Neural cell (in vitro differentiated cells): ENCODE data around the gene TRAM1L1.

ENCODE experiments used
- EP300 ChIP-seq: fragments of 450-650 bp; conservative IDR thresholded peaks from 2 replicates; pipeline ENCODE4 v1.6.1; 2014; ENCODE audit warnings: antibody characterized with exemption, mild to moderate bottlenecking, moderate library complexity; ENCODE audit not compliant: poor library complexity, severe bottlenecking
- EZH2 ChIP-seq: fragments of 200-600, 300-800 bp; shearing (Covaris generic), sonication (generic); IDR thresholded peaks from 2 replicates; pipeline ENCODE4 v1.6.1; 2014; ENCODE audit warnings: antibody characterized with exemption, low read length, borderline replicate concordance, mild to moderate bottlenecking; ENCODE audit not compliant: insufficient read depth, poor library complexity, severe bottlenecking
- MXI1 ChIP-seq: fragments of 450-650 bp; conservative IDR thresholded peaks from 2 replicates; pipeline ENCODE4 v1.6.1; 2014; ENCODE audit warnings: antibody characterized with exemption, mild to moderate bottlenecking; ENCODE audit not compliant: poor library complexity, severe bottlenecking
- POLR2AphosphoS5 ChIP-seq: IDR thresholded peaks from 2 replicates; pipeline ENCODE4 v1.6.1; 2012
- RAD21 ChIP-seq: fragments of 450-650 bp; conservative IDR thresholded peaks from 2 replicates; pipeline ENCODE4 v1.6.1; 2014; ENCODE audit warnings: antibody characterized with exemption, mild to moderate bottlenecking, moderate library complexity
- TAF1 ChIP-seq: IDR thresholded peaks from 2 replicates; pipeline ENCODE4 v1.6.1; 2012; ENCODE audit warnings: low read depth
- TF ChIP-seq, protein P1 (sequence below): fragments of 450-650 bp; IDR thresholded peaks from 2 replicates; pipeline ENCODE4 v1.5.1; 2014; ENCODE audit warnings: antibody characterized with exemption, mild to moderate bottlenecking, moderate library complexity; ENCODE audit not compliant: poor library complexity, severe bottlenecking
- TF ChIP-seq, protein P2 (sequence below): IDR thresholded peaks from 2 replicates; pipeline ENCODE4 v1.6.1; 2012; ENCODE audit warnings: borderline replicate concordance

DNA sequence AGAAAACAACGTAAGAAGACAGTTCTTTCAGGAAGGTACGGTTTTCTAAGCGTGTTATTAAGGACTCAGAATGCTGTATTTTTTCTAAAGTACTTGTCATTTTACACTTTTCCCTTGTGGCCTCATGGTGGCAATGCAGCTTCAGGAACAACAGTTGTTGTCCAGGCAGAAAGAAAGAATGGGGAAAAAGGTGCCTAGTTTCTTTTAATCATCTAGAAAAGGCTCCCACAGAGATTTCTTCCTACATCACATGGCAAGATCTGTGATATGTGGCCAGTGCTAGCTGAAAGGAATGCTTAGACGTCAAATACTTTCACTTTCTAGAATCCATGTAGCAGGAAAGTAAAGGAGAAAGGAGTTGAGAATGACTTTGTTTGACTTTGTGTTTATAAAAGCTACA lies 49.0 kb upstream of the TRAM1L1 start:
- TF ChIP-seq, protein P1, sequence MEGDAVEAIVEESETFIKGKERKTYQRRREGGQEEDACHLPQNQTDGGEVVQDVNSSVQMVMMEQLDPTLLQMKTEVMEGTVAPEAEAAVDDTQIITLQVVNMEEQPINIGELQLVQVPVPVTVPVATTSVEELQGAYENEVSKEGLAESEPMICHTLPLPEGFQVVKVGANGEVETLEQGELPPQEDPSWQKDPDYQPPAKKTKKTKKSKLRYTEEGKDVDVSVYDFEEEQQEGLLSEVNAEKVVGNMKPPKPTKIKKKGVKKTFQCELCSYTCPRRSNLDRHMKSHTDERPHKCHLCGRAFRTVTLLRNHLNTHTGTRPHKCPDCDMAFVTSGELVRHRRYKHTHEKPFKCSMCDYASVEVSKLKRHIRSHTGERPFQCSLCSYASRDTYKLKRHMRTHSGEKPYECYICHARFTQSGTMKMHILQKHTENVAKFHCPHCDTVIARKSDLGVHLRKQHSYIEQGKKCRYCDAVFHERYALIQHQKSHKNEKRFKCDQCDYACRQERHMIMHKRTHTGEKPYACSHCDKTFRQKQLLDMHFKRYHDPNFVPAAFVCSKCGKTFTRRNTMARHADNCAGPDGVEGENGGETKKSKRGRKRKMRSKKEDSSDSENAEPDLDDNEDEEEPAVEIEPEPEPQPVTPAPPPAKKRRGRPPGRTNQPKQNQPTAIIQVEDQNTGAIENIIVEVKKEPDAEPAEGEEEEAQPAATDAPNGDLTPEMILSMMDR: peak; percentile 86
- TF ChIP-seq, protein P2, sequence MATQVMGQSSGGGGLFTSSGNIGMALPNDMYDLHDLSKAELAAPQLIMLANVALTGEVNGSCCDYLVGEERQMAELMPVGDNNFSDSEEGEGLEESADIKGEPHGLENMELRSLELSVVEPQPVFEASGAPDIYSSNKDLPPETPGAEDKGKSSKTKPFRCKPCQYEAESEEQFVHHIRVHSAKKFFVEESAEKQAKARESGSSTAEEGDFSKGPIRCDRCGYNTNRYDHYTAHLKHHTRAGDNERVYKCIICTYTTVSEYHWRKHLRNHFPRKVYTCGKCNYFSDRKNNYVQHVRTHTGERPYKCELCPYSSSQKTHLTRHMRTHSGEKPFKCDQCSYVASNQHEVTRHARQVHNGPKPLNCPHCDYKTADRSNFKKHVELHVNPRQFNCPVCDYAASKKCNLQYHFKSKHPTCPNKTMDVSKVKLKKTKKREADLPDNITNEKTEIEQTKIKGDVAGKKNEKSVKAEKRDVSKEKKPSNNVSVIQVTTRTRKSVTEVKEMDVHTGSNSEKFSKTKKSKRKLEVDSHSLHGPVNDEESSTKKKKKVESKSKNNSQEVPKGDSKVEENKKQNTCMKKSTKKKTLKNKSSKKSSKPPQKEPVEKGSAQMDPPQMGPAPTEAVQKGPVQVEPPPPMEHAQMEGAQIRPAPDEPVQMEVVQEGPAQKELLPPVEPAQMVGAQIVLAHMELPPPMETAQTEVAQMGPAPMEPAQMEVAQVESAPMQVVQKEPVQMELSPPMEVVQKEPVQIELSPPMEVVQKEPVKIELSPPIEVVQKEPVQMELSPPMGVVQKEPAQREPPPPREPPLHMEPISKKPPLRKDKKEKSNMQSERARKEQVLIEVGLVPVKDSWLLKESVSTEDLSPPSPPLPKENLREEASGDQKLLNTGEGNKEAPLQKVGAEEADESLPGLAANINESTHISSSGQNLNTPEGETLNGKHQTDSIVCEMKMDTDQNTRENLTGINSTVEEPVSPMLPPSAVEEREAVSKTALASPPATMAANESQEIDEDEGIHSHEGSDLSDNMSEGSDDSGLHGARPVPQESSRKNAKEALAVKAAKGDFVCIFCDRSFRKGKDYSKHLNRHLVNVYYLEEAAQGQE: no peak
- TF ChIP-seq EZH2 (no peak), TAF1 (no peak), EP300 (no peak), MXI1 (no peak), RAD21 (peak; percentile 93), POLR2AphosphoS5 (no peak)
